ENCODE measurements around the gene IL23R. TPM values are rescaled to one million over a fixed set of nuclear protein-coding genes. Genes with fewer than 3 reads are reported as not detected.

Gene IL23R
- total and polyA plus RNA-seq, 8 donors = 0.06 to 0.31 (median 0.13) TPM; not detected in 3

- Histone ChIP-seq H3K9me3 (no peaks in the 10 kb centered on the region), H3K27ac (no peak overlapping the region), H3K4me1 (no peaks in the 10 kb centered on the region), H3K27me3 (no peaks in the 10 kb centered on the region), H3K36me3 (no peaks in the 10 kb centered on the region), H3K4me3 (no peak overlapping the region)
- no peak for TF ChIP-seq CTCF (IDR thresholded peaks at IDR 0.05)
- intact Hi-C loops (cut with DNase I) = no loop called here
- ATAC-seq (no peak), DNase-seq (no peak)
Measured at GRCh38 chr1:67290236-67290635, 124.0 kb downstream of the IL23R start.

- Histone ChIP-seq H3K9me3 (no peaks in the 10 kb centered on the region), H3K27ac (no peak overlapping the region), H3K27me3 (no peaks in the 10 kb centered on the region), H3K4me3 (no peak overlapping the region), H3K4me1 (no peaks in the 10 kb centered on the region), H3K36me3 (no peaks in the 10 kb centered on the region)
- ATAC-seq (no peak), DNase-seq (no peak)
- intact Hi-C loops (cut with DNase I) = no loop called here
- no peak for TF ChIP-seq CTCF (IDR thresholded peaks at IDR 0.05)
Measured at GRCh38 chr1:67294836-67295617, 128.8 kb downstream of the IL23R start.

GRCh38 chr1:67298762-67299161 is 132.5 kb downstream of the IL23R start:
- ATAC-seq = no peak
- no peaks in the 10 kb centered on the region for H3K36me3 ChIP-seq
- intact Hi-C loops (cut with DNase I) = no loop called here

GRCh38 chr1:67299296-67299695 is 133.0 kb downstream of the IL23R start:
- no peak for DNase-seq
- ATAC-seq = no peak
- Histone ChIP-seq H3K36me3 (no peaks in the 10 kb centered on the region), H3K9me3 (no peaks in the 10 kb centered on the region), H3K4me1 (no peaks in the 10 kb centered on the region), H3K4me3 (no peak overlapping the region), H3K27me3 (no peaks in the 10 kb centered on the region), H3K27ac (no peak overlapping the region)
- intact Hi-C loops (cut with DNase I) = no loop called here
- TF ChIP-seq CTCF (IDR thresholded peaks at IDR 0.05) = no peak

More at GRCh38 chr1:67298762-67299161, 132.5 kb downstream of the IL23R start:
- Histone ChIP-seq H3K27me3 (no peaks in the 10 kb centered on the region), H3K27ac (no peak overlapping the region), H3K9me3 (no peaks in the 10 kb centered on the region), H3K4me3 (no peak overlapping the region), H3K4me1 (no peaks in the 10 kb centered on the region)
- DNase-seq = no peak
- TF ChIP-seq CTCF (IDR thresholded peaks at IDR 0.05) = no peak

- ATAC-seq (no peak), DNase-seq (no peak)
- no peak overlapping the region for H3K4me3 ChIP-seq
- H3K27ac ChIP-seq = no peak overlapping the region
- intact Hi-C loops (cut with DNase I) = no loop called here
- no peaks in the 10 kb centered on the region for H3K9me3 ChIP-seq
- H3K27me3 ChIP-seq = peaks cover under 1 to 7% of the 10 kb centered on the region in 2 donors
- no peaks in the 10 kb centered on the region for H3K36me3 ChIP-seq
- TF ChIP-seq CTCF (IDR thresholded peaks at IDR 0.05) = no peak
- H3K4me1 ChIP-seq = no peaks in the 10 kb centered on the region
Measured at GRCh38 chr1:67300561-67300960, 134.3 kb downstream of the IL23R start.
